Middle frontal gyrus (tissue), 1 donor: Measurements from ENCODE around the gene KIR2DL3.
"Not testable (repeated sequence)": the region's sequence is repeated elsewhere in the genome, so short reads cannot be mapped to it uniquely, and the experiment has no call there.

Experiments
- DNase-seq: peaks from one replicate; pipeline ENCODE4 v3.0.0-alpha.2; 2015; ENCODE audit warnings: low spot score; ENCODE audit errors: extremely low spot score

The KIR2DL3 gene

GRCh38 chr19:54738306-54738705 is at the start of gene KIR2DL3:
TSS of gene KIR2DL3 (plus strand) at chr19:54738513. CDS start at chr19:54738546, 33 bp downstream.
- not testable (repeated sequence) for DNase-seq

- DNase-seq, result no peak
Observed at GRCh38 chr19:54691582-54692297, 46.6 kb upstream of the KIR2DL3 start.

- no peak for DNase-seq
Observed at GRCh38 chr19:54692298-54692615, 46.1 kb upstream of the KIR2DL3 start.

GRCh38 chr19:54694648-54695047 is 43.7 kb upstream of the KIR2DL3 start:
- DNase-seq, result no peak

GRCh38 chr19:54696117-54696548 is 42.2 kb upstream of the KIR2DL3 start:
- no peak for DNase-seq

- no peak for DNase-seq
Observed at GRCh38 chr19:54696766-54697165, 41.5 kb upstream of the KIR2DL3 start.

- DNase-seq, result not testable (repeated sequence)
Observed at GRCh38 chr19:54697716-54698115, 40.6 kb upstream of the KIR2DL3 start.

GRCh38 chr19:54704928-54705327 is 33.4 kb upstream of the KIR2DL3 start:
- DNase-seq, result no peak

- no peak for DNase-seq
Observed at GRCh38 chr19:54707962-54708361, 30.4 kb upstream of the KIR2DL3 start.

GRCh38 chr19:54708781-54709180 is 29.5 kb upstream of the KIR2DL3 start:
- DNase-seq, result no peak

GRCh38 chr19:54709212-54709948 is 28.9 kb upstream of the KIR2DL3 start:
- no peak for DNase-seq

- DNase-seq, result not testable (repeated sequence)
Observed at GRCh38 chr19:54709956-54710355, 28.4 kb upstream of the KIR2DL3 start.

GRCh38 chr19:54724142-54724541 is 14.2 kb upstream of the KIR2DL3 start, which contains the start of gene KIR3DL3:
TSS of gene KIR3DL3 (plus strand) at chr19:54724442. CDS start at chr19:54724497, 55 bp downstream.
- no peak for DNase-seq

GRCh38 chr19:54724644-54725043 is 13.7 kb upstream of the KIR2DL3 start:
- no peak for DNase-seq

GRCh38 chr19:54725321-54725720 is 13.0 kb upstream of the KIR2DL3 start:
- no peak for DNase-seq

- no peak for DNase-seq
Observed at GRCh38 chr19:54727562-54727961, 10.8 kb upstream of the KIR2DL3 start.

- DNase-seq, result no peak
Observed at GRCh38 chr19:54728167-54728566, 10.1 kb upstream of the KIR2DL3 start.

GRCh38 chr19:54729416-54730188 is 8.7 kb upstream of the KIR2DL3 start:
- no peak for DNase-seq

GRCh38 chr19:54731191-54731590 is 7.1 kb upstream of the KIR2DL3 start:
- DNase-seq, result no peak

GRCh38 chr19:54738715-54739114 is 402 bp downstream of the KIR2DL3 start:
- DNase-seq, result no peak

- DNase-seq, result no peak
Observed at GRCh38 chr19:54739587-54740497, 1.5 kb downstream of the KIR2DL3 start.
